ENCODE results near the gene MIF4GD. TPM values are rescaled to one million over a fixed set of nuclear protein-coding genes. Genes with fewer than 3 reads are reported as not detected.
A peak's percentile ranks its signal among the peaks of the same experiment; 100 is the strongest.

The MIF4GD gene
- total RNA-seq, 2 donors from 2014 or later: 63.1 to 67.9 TPM

DNA sequence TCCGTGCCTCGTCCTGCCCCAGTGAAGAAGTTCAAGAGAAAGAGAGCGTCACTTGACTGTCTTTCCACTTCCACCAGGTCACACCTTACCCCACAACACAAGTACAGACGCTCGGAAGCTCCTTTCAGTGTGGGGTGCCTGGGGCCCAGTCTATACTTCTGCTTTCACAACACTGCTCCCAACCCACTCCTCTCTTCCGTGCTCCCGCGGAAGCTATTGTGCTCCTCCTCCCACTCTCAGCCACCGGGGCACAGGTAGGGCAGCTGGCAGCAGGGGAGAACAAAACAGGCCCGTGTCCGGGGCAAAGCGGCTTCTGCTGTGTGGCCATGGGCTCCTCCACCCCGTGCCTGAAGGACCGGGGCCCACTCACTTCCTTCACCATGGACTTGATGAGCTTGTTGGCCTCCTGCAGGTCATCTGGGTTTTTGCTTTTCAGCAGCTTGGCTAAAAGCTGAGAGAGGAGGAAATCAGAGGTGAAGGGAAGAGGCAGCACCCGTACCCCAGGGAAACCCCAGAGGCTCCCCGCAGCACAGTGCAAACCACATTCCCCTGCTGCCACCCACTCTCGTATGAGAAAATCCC, 28.5 kb downstream of the MIF4GD start:
- Mint-ChIP-seq H3K4me1 (ENCODE audit: low read depth) (peaks cover 54% of the 10 kb centered on the region), H3K27ac (peak overlapping the region; percentile 52), H3K4me3 (peak overlapping the region; percentile 56 to 68), H3K27me3 (ENCODE audit: low read depth) (no peaks in the 10 kb centered on the region), H3K36me3 (ENCODE audit: insufficient read depth in 2 of 2) (peaks cover 7 to 28% of the 10 kb centered on the region in 2 donors), H3K9me3 (no peaks in the 10 kb centered on the region)
- ATAC-seq (replicated peaks in 1 of 2) (peak; percentile 38 to 52), DNase-seq (peak in 1 of 2 donors; percentile 32)

- Mint-ChIP-seq H3K27me3 (ENCODE audit: low read depth) (no peaks in the 10 kb centered on the region), H3K4me3 (peak overlapping the region; percentile 56 to 68), H3K4me1 (ENCODE audit: low read depth) (peaks cover 52% of the 10 kb centered on the region), H3K36me3 (ENCODE audit: insufficient read depth in 2 of 2) (peaks cover 7 to 32% of the 10 kb centered on the region in 2 donors), H3K9me3 (no peaks in the 10 kb centered on the region), H3K27ac (peak overlapping the region; percentile 52)
- ATAC-seq (replicated peaks in 1 of 2) (peak in 1 of 2 donors; percentile 54), DNase-seq (peak in 1 of 2 donors; percentile 20)
Observed at GRCh38 chr17:75241996-75242460, 29.0 kb downstream of the MIF4GD start.

GRCh38 chr17:75241502-75241901, 29.5 kb downstream of the MIF4GD start:
- H3K27ac Mint-ChIP-seq: peak overlapping the region; percentile 36

GRCh38 chr17:75241143-75241430, 29.9 kb downstream of the MIF4GD start:
- DNase-seq (no peak), ATAC-seq (replicated peaks in 1 of 2) (no peak)
- Mint-ChIP-seq H3K27me3 (ENCODE audit: low read depth) (no peaks in the 10 kb centered on the region), H3K27ac (no peak overlapping the region), H3K4me3 (no peak overlapping the region), H3K9me3 (no peaks in the 10 kb centered on the region), H3K4me1 (ENCODE audit: low read depth) (peaks cover 52% of the 10 kb centered on the region), H3K36me3 (ENCODE audit: insufficient read depth in 2 of 2) (peaks cover 7 to 37% of the 10 kb centered on the region in 2 donors)

More at GRCh38 chr17:75241502-75241901, 29.5 kb downstream of the MIF4GD start:
- DNase-seq (no peak), ATAC-seq (replicated peaks in 1 of 2) (no peak)
- H3K4me1 Mint-ChIP-seq (ENCODE audit: low read depth): peaks cover 52% of the 10 kb centered on the region
- no peak overlapping the region for H3K4me3 Mint-ChIP-seq
- no peaks in the 10 kb centered on the region for H3K9me3 Mint-ChIP-seq
- no peaks in the 10 kb centered on the region for H3K27me3 Mint-ChIP-seq (ENCODE audit: low read depth)
- H3K36me3 Mint-ChIP-seq (ENCODE audit: insufficient read depth in 2 of 2): peaks cover 7 to 35% of the 10 kb centered on the region in 2 donors

DNA sequence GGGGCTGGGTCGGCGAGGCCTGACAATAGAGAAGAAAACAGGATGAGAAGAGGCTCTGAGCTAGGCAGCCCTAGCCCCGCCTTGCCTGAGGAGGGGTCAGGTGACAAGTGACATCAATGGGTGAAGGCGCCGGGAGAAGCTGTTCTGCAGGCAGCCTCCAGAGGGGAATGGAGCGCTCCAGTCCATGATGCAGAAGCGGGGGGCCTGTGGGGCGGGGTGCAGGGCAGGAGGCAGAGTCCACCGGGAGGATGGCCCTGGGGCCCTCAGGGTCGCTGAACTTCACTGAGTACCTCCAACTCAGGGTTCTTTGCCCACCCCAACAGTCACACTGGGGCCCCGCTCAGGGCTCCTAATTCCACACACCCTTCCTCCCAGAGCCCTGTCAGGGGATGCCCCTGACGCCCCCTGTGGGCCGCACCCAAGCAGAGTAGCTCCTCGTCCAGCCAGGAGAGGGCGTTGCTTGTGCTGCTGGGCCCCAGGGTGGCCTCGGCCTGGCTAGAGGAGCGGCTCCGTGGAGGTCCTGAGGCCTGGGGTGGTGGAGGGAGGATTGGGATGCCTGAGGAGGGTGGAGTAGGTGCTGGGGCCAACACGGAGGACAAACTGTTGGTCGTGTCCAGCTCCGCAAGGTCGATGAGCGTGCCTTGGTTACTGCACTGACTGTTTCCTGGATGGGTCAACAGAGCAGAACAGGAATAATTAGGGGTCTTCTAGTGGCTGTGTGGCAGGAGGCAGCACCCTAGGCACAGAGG, 30.5 kb downstream of the MIF4GD start:
- DNase-seq (peak; percentile 46 to 59), ATAC-seq (replicated peaks in 1 of 2) (peak; percentile 21 to 44)
- H3K27ac Mint-ChIP-seq: no peak overlapping the region
- peaks cover 7 to 32% of the 10 kb centered on the region in 2 donors for H3K36me3 Mint-ChIP-seq (ENCODE audit: insufficient read depth in 2 of 2)
- no peaks in the 10 kb centered on the region for H3K9me3 Mint-ChIP-seq
- peaks cover 52% of the 10 kb centered on the region for H3K4me1 Mint-ChIP-seq (ENCODE audit: low read depth)
- no peaks in the 10 kb centered on the region for H3K27me3 Mint-ChIP-seq (ENCODE audit: low read depth)
- no peak overlapping the region for H3K4me3 Mint-ChIP-seq

GRCh38 chr17:75239778-75240393, 31.1 kb downstream of the MIF4GD start:
- Mint-ChIP-seq H3K27me3 (ENCODE audit: low read depth) (no peaks in the 10 kb centered on the region), H3K9me3 (no peaks in the 10 kb centered on the region), H3K36me3 (ENCODE audit: insufficient read depth in 2 of 2) (peaks cover 7 to 30% of the 10 kb centered on the region in 2 donors), H3K27ac (no peak overlapping the region), H3K4me1 (ENCODE audit: low read depth) (peaks cover 52% of the 10 kb centered on the region), H3K4me3 (no peak overlapping the region)
- no peak for DNase-seq
- no peak for ATAC-seq (replicated peaks in 1 of 2)

DNA sequence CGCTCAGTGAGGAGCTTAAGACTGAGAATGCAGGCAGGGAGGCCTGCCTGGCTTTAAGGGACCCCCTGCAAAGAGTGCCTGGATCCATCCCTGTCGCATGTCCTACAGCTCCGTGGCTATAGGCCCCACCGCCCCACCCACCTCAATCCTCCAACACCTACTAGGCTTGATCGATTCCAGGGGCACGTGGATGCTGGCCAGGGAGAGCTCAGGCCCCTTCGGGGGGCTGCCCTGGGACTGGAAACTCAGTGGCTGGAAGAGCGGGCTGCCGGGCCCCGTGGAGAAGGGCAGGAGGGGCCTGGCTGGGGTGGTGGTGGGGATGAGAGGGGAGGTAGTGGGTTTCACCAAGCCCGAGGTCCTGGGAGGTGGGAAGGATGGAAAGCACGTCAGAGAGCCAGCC, 31.8 kb downstream of the MIF4GD start:
- H3K4me1 Mint-ChIP-seq (ENCODE audit: low read depth): peaks cover 46% of the 10 kb centered on the region
- H3K27me3 Mint-ChIP-seq (ENCODE audit: low read depth): no peaks in the 10 kb centered on the region
- H3K27ac Mint-ChIP-seq: no peak overlapping the region
- H3K36me3 Mint-ChIP-seq (ENCODE audit: insufficient read depth in 2 of 2): peaks cover 7 to 33% of the 10 kb centered on the region in 2 donors
- no peaks in the 10 kb centered on the region for H3K9me3 Mint-ChIP-seq
- DNase-seq (no peak), ATAC-seq (replicated peaks in 1 of 2) (no peak)
- no peak overlapping the region for H3K4me3 Mint-ChIP-seq

DNA sequence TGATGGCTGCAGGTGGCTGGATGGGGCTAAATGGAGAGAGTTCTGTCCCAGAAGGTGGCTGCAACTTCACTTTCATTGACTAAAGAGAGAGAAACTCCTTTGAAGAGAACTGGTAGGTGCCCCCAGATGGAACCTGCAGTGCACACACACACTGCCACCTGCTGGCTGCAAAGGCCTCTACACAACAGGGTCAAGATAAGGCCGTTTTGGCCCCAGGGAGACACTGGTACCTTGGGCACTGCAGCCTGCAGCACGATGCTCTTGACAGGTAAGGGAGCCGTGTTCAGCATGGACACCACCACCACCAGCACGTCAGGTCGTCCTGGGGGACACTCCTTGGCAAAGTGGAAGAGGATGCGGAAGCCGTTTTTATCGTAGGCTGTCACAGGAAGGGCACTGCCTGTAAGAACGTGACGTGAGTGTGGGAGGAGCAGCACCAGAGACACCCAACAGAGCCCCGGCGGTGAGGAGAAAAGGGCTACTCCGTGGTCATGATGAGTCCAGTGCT, 32.3 kb downstream of the MIF4GD start:
- Mint-ChIP-seq H3K36me3 (ENCODE audit: insufficient read depth in 2 of 2) (peaks cover 7 to 32% of the 10 kb centered on the region in 2 donors), H3K27me3 (ENCODE audit: low read depth) (no peaks in the 10 kb centered on the region), H3K4me1 (ENCODE audit: low read depth) (peaks cover 41% of the 10 kb centered on the region), H3K4me3 (peak overlapping the region in 1 of 2 donors; percentile 42), H3K27ac (peak overlapping the region; percentile 85), H3K9me3 (no peaks in the 10 kb centered on the region)
- DNase-seq (peak; percentile 59 to 67), ATAC-seq (replicated peaks in 1 of 2) (peak; percentile 68)

DNA sequence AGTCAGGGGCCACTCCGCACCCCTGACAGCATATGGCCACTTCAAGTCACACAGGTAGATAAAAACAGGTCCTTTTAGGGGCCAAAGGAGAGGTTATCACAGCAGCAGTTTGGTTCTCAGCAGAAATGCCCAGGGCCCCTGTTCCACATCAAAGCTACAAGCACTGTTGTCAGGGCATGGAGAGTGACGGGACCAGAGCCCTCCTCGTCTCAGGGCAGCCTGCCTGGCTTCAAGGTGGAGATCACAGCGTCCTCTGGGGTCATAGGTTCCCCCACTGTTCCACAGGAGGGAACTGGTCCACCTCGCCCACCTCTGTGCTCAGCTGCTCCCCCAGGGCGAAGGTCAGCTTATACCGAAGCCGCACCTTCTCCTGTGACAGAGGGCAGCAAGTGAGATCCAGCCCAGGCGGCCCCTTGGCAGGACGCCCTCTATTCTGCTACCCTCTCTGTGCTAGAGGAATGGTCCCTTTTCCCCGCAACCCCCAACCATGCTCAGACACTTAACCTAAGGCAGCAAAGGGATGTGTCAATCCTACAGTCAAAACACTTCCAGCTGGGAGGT, 32.9 kb downstream of the MIF4GD start:
- H3K4me3 Mint-ChIP-seq: no peak overlapping the region
- DNase-seq (no peak), ATAC-seq (replicated peaks in 1 of 2) (no peak)
- no peaks in the 10 kb centered on the region for H3K27me3 Mint-ChIP-seq (ENCODE audit: low read depth)
- H3K27ac Mint-ChIP-seq: peak overlapping the region; percentile 85
- peaks cover 35% of the 10 kb centered on the region for H3K4me1 Mint-ChIP-seq (ENCODE audit: low read depth)
- peaks cover 7 to 30% of the 10 kb centered on the region in 2 donors for H3K36me3 Mint-ChIP-seq (ENCODE audit: insufficient read depth in 2 of 2)
- no peaks in the 10 kb centered on the region for H3K9me3 Mint-ChIP-seq

DNA sequence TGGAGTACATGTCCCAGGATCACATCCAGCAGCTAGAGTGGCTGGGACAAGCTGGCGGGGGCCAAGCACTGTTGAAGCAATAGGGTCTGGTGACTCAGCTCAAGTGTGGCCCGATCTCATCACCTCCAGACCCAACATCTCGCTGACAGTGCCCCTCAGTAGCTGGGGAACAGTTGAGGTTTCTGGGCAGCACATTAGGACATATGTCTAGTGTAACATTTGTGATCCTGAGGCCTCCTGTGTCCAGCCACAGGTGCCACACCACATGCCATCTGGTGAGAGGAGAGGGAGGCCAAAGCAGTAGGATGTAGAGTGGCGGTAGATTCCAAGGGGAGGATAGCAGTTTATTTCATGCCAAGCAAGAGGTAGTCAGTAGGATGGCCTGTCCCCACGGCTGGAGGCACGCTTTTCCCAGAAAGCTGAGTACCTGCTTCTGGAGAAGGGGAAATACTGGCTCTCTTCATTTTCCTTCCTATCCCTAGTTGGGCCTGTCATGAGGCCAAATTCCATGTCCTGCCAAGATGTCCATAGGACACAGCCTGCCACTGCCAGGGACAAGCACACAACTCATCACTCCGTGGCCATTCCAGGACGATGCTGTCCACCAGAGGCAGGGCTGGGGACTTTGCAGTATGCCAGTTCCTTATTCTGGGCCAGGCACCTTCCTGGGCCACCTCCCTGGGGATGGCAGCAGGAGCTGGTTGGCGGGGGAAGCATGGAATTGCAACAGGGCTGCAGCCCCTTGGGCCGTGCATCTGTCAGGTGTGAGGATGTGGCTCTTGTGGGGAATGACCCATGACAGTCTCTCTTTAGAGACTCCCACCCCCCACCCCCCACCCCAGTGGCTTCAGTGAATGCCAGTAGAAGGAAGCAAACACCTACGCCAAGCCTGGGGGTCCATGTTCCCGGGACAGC, 33.7 kb downstream of the MIF4GD start:
- Mint-ChIP-seq H3K4me3 (no peak overlapping the region), H3K27me3 (ENCODE audit: low read depth) (no peaks in the 10 kb centered on the region), H3K27ac (no peak overlapping the region), H3K4me1 (ENCODE audit: low read depth) (peaks cover 28% of the 10 kb centered on the region), H3K9me3 (no peaks in the 10 kb centered on the region), H3K36me3 (ENCODE audit: insufficient read depth in 2 of 2) (peaks cover 7 to 32% of the 10 kb centered on the region in 2 donors)
- ATAC-seq (replicated peaks in 1 of 2): no peak
- DNase-seq: no peak

GRCh38 chr17:75232786-75233185, 38.2 kb downstream of the MIF4GD start:
- ATAC-seq (replicated peaks in 1 of 2) (no peak), DNase-seq (no peak)
- no peak overlapping the region for H3K27ac Mint-ChIP-seq
- peaks cover 3 to 29% of the 10 kb centered on the region in 2 donors for H3K36me3 Mint-ChIP-seq (ENCODE audit: insufficient read depth in 2 of 2)
- H3K9me3 Mint-ChIP-seq: no peaks in the 10 kb centered on the region
- no peaks in the 10 kb centered on the region for H3K4me1 Mint-ChIP-seq (ENCODE audit: low read depth)
- no peak overlapping the region for H3K4me3 Mint-ChIP-seq
- no peaks in the 10 kb centered on the region for H3K27me3 Mint-ChIP-seq (ENCODE audit: low read depth)

GRCh38 chr17:75231741-75232464, 39.1 kb downstream of the MIF4GD start:
- Mint-ChIP-seq H3K4me3 (no peak overlapping the region), H3K27ac (no peak overlapping the region), H3K4me1 (ENCODE audit: low read depth) (no peaks in the 10 kb centered on the region), H3K36me3 (ENCODE audit: insufficient read depth in 2 of 2) (peaks cover 3 to 26% of the 10 kb centered on the region in 2 donors), H3K27me3 (ENCODE audit: low read depth) (no peaks in the 10 kb centered on the region), H3K9me3 (no peaks in the 10 kb centered on the region)
- ATAC-seq (replicated peaks in 1 of 2) (no peak), DNase-seq (no peak)
